Activated CD4-positive, alpha-beta T cell treated with anti-CD3 and anti-CD28 coated beads, Interleukin-2, amount 50 U/mL, for 16 hours (primary cell): ENCODE data around the gene XPO1.
"Not testable (repeated sequence)": the region's sequence is repeated elsewhere in the genome, so short reads cannot be mapped to it uniquely, and the experiment has no call there.

Experiments
- DNase-seq: peaks from one replicate; pipeline ENCODE4 v3.0.0-alpha.2; 2020

Gene XPO1

DNA sequence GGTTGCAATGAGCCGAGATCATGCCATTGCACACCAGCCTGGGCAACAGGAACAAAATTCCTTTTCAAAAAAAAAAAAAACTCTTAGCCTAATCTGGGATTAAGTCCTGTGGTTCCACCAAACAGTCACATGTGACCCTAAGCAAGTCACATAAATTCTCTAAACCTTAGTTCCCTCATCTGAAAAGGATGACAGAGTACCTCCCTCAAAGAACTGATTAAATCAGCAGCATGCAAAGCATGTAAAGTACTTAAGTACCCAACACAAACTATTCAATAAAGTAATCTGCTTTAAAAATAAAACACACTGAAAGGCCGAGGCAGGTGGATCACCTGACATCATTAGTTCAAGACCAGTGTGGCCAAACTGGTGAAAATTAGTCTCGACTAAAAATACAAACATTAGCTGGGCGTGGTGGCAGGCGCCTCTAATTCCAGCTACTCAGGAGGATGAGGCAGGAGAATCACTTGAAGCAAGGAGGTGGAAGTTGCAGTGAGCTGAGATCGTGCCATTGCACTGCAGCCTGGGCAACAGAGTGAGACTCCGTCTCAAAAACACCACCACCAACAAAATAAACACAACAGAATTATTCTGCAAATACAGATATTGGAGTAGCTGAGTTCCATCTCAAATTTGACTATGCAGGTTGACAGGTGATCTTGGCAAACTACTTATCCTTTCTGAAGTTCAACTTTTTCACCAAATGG is 74.2 kb downstream of the XPO1 start:
- DNase-seq = no peak

- DNase-seq = no peak
These were observed 76.8 kb downstream of the XPO1 start for GRCh38 chr2:61461404-61461803.

- no peak for DNase-seq
These were observed 78.0 kb downstream of the XPO1 start for GRCh38 chr2:61460163-61460562.

DNA sequence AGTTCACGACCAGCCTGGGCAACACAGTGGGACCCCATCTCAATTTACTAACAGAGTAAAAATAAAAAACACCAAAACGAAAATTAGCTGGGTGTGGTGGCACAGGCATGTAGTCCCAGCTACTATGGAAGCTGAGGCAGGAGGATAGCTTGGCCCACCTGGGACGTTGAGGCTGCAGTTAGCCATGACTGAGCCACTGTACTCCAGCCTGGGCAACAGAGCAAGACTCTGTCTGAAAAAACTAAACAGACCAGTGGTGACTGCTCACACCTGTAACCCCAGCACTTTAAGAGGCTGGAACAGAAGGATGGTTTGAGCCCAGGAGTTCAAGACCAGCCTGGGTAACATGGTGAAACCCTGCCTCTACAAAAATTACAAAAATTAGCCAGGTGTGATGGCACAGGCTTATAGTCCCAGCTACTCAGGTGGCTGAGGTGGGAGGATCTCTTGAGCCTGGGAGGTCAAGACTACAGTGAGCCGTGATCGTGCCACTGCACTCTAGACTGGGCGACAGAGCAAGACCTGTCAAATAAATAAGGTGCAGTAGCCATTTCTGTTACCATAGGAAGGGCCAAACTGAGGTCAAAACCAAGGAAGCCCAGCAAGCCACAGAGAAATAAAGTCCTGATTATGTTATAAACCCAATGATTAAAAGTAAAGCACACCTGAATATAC is 81.3 kb downstream of the XPO1 start:
- DNase-seq = no peak

DNA sequence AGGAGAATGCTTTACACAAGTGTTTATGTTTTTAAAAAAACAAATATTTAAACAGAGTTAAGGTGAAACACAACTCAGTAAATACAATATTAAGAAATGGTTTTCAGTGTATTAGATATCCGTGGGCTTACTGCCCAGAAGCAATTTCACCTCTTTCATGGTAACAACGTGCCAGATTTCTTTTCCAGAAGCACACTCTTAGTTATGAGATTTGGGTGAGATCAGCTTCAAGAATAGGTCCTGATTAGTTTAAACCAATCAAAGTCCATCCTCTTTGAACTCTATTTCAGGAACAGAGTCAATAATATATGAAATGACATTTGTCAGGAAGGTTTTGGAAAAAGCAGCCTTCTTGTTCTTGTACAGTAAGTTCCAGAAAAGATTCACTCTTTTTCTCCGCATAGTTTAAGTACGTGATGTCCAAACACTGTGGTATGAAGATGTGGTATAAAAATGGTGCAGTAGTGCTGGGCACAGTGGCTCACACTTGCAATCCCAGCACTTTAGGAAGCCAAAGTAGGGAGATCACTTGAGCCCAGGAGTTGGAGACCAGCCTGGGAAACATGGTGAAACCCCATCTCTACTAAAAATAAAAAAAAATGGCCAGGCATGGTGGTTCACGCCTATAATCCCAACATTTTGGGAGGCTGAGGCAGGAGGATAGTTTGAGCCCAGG is 81.9 kb downstream of the XPO1 start:
- no peak for DNase-seq

DNA sequence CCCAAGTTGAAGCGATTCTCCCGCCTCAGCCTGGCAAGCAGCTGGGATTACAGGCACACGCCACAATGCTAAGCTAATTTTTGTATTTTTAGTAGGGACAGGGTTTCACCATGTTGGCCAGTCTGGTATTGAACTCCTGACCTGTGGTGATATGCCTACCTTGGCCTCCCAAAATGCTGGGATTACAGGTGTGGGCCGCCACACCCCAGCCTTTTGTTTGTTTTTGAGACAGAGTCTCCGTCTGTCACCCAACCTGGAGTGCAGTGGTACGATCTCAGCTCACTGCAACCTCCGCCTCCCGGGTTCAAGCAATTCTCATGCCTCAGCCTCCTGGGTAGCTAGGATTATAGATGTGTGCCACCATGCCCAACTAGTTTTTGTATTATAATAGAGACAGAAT is 83.2 kb downstream of the XPO1 start:
- DNase-seq = not testable (repeated sequence)

DNA sequence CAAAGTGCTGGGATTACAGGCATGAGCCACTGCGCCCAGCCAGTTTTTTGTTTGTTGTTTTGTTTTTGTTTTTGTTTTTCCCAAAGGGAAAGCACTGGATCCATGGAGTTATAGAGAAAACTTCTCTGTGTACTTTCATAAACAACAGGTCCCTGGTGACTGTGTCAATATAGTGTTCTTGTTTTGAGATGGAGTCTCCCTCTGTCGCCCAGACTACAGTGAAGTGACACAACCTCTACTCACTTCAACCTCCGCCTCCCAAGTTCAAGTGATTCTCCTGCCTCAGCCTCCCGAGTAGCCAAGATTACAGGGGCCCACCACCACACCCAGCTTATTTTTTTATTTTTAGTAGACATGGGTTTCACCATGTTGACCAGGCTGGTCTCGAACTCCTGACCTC is 83.8 kb downstream of the XPO1 start:
- no peak for DNase-seq

- no peak for DNase-seq
These were observed 85.8 kb downstream of the XPO1 start for GRCh38 chr2:61452392-61452791.

GRCh38 chr2:61451178-61451577 is 87.0 kb downstream of the XPO1 start:
- no peak for DNase-seq

DNA sequence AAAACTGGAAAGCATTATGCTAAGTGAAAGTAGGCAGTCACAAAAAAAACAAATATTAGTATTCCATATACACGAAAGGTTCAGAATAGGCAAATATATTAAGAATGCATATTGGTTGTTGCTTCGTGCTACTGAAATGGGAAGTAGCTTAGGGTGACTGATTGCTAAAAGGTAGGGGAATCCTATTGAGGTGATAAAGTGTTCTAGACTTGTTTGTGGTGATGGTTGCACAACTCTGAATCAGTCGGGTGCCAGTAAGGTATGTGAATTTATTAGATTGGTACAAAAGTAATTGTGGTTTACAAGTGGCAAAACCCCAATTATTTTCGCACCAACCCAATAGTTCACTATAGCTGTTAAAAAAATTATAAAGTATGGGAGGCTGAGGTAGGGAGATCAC is 88.0 kb downstream of the XPO1 start:
- no peak for DNase-seq

- DNase-seq = no peak
These were observed 89.9 kb downstream of the XPO1 start for GRCh38 chr2:61448229-61448628.

DNA sequence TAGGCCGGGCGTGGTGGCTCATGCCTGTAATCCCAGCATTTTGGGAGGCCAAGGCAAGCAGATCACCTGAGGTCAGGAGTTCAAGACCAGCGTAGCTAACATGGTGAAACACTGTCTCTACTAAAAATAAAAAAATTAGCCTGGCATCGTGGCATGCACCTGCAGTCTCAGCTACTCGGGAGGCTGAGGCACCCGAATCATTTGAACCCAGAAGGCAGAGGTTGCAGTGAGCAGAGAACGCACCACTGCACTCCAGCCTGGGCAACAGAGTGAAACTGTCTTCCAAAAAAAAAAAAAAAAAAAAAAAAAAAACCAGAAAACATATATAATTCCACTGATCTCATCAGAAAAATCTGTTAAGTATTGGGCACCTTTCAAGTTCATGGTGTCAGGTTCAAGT is 91.2 kb downstream of the XPO1 start:
- not testable (repeated sequence) for DNase-seq

DNA sequence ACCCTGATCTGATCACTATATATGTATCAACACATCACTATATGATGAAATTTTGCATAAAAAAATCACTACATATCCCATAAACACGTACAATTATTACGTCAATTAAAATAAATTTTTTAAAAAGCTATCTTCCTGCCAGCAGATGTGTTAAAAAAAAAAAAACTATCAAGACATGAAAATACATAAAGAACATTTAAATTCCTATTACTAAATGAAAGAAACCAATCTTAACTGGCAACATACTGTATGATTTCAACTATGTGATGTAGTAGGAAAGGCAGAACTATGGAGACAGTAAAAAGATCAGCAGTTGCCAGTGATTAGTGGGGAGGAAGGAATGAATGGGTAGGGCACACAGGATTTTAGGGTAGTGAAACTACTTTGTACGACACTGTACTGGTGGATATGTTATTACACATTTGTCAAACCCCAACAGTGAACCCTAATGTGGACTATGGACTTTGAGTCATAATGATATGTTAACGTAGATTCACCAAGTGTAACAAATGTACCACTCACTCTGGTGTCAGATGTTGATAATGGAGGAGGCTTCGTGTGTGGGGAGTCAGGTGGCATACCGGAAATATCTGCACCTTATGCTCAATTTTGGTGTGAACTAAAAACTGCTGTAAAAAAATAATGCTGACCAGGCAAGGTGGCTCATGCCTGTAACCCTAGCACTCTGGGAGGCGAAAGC is 94.7 kb downstream of the XPO1 start:
- DNase-seq = peak; percentile 11

GRCh38 chr2:61439241-61440002 is 98.7 kb downstream of the XPO1 start:
- no peak for DNase-seq

DNA sequence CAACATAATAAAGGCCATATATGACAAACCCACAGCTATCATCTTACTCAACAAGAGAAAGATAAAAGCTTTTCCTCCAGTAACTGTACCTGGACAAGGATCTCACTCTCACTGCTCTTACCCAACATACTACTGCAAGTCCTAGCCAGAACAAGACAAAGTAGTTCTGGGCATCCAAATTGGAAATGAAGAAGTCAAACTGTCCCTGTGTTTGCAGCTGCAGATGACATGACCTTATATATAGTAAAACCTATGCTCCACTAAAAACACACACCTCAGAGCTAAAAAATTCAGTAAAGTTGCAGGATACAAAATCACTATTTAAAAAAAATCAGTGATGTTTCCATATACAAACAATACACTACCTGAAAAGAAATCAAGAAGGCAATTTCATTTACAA is 99.5 kb downstream of the XPO1 start:
- no peak for DNase-seq

GRCh38 chr2:61437170-61437569 is 101.0 kb downstream of the XPO1 start:
- no peak for DNase-seq

DNA sequence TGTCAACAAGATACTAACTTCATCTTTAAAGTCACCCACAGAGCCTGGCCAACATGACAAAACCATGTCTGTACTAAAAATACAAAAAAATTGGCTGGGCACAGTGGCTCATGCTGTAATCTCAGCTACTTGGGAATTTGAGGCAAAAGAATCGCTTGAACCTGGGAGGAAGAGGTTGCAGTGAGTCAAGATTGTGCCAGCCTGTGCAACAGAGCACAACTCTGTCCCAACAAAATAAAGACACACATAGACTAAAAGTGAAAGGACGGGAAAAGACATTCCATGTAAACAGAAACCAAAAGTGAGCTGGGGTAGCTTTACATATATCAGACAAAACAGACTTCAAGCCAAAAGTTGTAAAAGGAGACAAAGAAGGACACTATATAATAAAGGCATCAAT is 102.1 kb downstream of the XPO1 start:
- no peak for DNase-seq

GRCh38 chr2:61435291-61435690 is 102.9 kb downstream of the XPO1 start:
- no peak for DNase-seq

DNA sequence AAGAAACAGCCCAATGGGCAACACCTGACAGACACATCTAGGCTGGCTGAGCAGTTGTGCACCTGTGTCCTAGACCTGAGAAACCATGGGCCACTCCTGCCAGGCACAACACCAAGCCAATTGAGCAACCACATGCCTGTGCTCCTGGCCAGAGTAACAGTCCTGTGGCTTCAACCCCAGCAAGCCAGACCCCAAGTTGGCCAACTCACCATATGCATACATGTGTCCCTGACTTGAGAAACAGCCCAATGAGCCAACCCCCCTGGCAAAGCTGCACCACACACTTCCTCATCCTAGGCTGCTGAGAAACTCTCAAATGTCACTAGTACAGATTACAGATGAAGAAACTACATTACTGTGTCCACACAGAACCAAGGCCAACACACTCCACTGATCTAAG is 103.8 kb downstream of the XPO1 start:
- no peak for DNase-seq

- no peak for DNase-seq
These were observed 104.5 kb downstream of the XPO1 start for GRCh38 chr2:61433606-61434005.

GRCh38 chr2:61432990-61433389 is 105.2 kb downstream of the XPO1 start:
- no peak for DNase-seq

- no peak for DNase-seq
These were observed 106.8 kb downstream of the XPO1 start for GRCh38 chr2:61431345-61431744.
